Measurements from ENCODE around the gene HSPA12B. TPM values are rescaled to one million over a fixed set of nuclear protein-coding genes. Genes with fewer than 3 reads are reported as not detected.

HSPA12B gene
- polyA plus RNA-seq, 6 donors from 2014 or later: not detected

DNA sequence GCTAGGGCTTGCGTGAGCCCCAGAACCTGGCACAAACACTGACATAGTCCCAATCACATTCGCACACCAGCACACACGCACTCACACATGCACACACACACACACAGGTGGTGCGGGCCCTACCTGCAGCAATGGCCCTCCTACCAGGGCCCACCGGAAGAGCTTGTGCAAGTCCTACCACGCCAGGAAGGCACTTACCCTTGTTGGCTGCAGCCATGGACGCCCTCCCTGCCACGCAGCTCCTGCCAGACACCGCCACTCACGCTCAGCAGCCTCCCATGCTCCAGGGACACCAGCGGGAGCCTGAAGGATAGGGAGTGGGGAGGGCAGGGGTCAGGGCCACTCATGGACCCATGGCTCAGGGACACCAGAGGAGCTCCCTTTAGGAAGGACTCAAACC, 27.4 kb downstream of the HSPA12B start:
- peaks cover 0 to 7% of the 10 kb centered on the region in 2 donors for H3K36me3 Mint-ChIP-seq
- H3K27ac Mint-ChIP-seq: peak overlapping the region in 1 of 6 donors; percentile 24
- H3K27me3 Mint-ChIP-seq: no peaks in the 10 kb centered on the region

DNA sequence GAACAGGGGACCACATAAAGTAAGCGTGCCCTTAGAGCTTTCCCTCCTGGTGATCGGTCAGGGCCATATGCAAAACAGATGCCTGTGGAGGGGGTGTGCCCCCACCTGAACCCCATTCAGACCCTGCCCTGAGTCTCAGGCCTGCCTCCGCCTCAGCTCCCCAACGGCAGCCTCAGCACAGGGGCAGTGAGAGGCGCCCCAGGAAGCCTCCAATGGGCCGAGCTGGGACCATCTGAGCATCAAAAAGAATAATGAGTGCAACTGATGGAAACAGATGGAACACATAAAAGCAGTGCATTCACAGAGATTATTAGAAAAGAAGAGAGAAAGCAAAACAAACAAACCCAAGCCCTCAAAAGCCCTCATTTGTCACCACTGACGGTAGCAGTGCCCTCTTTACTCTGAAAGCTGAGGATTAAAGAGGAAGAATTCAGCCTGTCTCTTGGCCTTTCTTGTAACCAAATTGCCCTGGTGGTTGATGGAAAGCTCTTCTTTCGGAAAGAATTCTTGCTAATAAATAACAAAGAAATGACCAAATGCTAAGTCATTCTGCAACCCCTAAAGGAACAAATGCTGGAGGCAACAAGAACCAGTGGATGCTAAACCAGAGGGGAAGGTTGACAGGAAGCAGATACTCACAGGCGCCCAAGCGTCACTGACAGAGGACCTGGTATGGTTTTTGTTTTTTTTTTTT, 28.3 kb downstream of the HSPA12B start:
- DNase-seq (no peak), ATAC-seq (ENCODE audit: low read depth in 2 of 2) (peak; percentile 52 to 57)
- no peaks in the 10 kb centered on the region for H3K9me3 Mint-ChIP-seq
- H3K4me1 Mint-ChIP-seq: peaks cover 16 to 26% (median 24%) of the 10 kb centered on the region in 3 donors
- peak overlapping the region in 1 of 8 donors; percentile 15 for H3K4me3 Mint-ChIP-seq
- H3K27ac Mint-ChIP-seq: peak overlapping the region in 3 of 6 donors; percentile 59 to 74 (median 65)
- H3K36me3 Mint-ChIP-seq: peaks cover 0 to 7% of the 10 kb centered on the region in 2 donors
- no peaks in the 10 kb centered on the region for H3K27me3 Mint-ChIP-seq

More for the DNA sequence above, 27.4 kb downstream of the HSPA12B start:
- ATAC-seq (ENCODE audit: low read depth in 2 of 2): no peak
- Mint-ChIP-seq H3K4me3 (no peak overlapping the region), H3K4me1 (peaks cover 15 to 18% (median 16%) of the 10 kb centered on the region in 3 donors), H3K9me3 (no peaks in the 10 kb centered on the region)
- DNase-seq: no peak

DNA sequence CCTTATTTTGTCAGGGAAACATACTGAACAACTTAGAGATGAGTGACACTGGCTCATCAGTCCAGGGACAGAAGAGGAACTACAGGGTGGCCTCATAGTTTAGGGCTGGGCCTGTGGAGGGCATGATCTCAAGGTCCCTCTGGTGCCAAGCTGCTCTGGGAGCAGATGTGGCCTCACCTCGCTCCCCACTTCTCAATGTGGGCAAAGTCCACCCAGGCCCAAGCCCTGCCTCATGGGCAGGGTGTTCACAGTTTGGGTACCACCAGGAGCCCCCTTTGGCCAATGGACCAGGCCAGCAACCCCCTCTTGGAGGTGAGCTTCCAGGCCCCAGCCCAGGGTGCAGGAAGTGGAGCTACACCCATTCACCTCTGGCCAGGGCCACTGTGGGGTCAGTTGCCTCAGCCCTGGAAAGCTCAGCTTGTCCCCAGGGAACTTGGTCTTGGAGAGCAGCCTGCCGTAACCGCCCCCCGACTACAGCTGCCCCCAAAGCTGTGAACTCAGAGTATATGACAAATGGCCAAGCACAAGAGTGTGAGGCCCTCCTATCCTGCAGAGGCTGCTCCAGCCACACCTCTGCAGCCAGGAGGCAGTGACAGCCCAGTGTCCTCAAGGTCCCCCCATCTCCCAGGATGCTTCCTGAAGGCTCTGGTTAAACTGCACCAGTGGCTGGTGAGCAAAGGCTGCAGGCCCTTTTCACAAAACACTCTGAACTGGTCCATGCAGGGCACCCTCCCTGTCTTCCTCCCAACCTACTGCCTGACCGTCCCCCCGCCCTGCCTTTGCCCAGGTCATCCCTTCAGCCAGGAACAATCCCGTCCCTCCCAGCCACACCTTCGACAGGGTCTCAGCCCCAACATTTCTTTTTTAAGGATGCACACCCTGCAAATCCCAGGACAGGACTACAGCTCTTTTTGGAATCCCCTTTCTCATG, 31.5 kb downstream of the HSPA12B start:
- Mint-ChIP-seq H3K4me3 (peak overlapping the region in 1 of 8 donors; percentile 30), H3K27me3 (no peaks in the 10 kb centered on the region), H3K9me3 (no peaks in the 10 kb centered on the region), H3K4me1 (peaks cover 27 to 46% (median 46%) of the 10 kb centered on the region in 3 donors), H3K27ac (peak overlapping the region in 1 of 6 donors; percentile 47), H3K36me3 (no peaks in the 10 kb centered on the region)
- no peak for ATAC-seq (ENCODE audit: low read depth in 2 of 2)
- DNase-seq: no peak

DNA sequence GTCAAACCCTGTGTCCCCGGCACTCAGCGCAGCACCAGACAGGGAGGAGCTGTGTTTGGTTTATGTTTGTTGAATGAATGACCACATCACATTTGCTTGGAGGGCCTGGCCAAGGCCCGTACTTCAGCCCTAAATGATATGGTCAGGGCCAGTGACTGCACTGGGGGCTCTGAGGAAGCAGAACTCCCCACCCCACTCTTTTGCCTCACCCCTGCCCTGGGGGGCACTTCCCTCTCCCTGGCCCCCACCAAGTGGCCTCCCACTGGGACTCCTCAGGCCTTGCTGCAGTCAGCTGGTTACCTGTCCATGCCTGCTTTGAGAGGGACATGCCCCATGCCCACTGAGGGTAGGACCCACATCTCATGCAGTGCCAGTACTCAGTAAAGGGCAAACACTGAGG, 32.2 kb downstream of the HSPA12B start:
- Mint-ChIP-seq H3K36me3 (no peaks in the 10 kb centered on the region), H3K27me3 (no peaks in the 10 kb centered on the region), H3K9me3 (no peaks in the 10 kb centered on the region), H3K27ac (no peak overlapping the region), H3K4me3 (peak overlapping the region in 2 of 8 donors; percentile 33 to 37), H3K4me1 (peaks cover 30 to 48% (median 48%) of the 10 kb centered on the region in 3 donors)
- DNase-seq (no peak), ATAC-seq (ENCODE audit: low read depth in 2 of 2) (no peak)

DNA sequence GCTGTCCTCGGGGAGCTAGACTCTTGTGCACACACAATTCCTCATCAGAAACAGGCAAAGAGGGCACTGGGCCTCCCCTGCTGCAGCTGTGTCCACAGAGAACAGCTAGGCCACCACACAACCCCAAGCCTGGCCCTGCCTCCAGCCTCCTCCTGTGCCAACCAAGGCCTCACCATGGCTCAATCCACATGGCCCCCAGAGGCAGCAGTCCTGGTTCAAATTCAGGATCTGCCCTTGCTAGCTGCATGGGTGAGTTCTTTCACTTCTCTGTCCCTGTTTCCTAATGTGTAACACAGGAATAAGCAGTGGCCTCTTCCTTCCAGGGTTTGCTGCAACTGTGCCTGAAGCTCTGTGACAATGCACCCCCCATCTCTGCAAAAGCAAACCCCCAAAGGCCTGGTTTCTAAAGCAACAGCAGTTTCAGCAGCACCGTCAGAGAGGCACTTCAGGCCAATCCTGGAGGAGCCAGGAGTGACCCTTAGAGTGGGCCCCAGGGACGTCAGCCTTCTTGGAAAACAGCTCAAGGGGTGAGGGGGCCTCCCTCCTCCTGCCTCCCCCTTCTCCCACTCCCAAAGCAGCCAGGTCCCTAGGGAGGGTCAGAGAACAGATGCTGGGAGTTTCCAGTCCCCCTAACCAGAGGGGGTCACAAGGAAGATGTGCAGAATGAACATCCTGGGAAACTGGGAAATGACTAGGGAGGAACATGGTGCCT, 32.8 kb downstream of the HSPA12B start:
- no peaks in the 10 kb centered on the region for H3K36me3 Mint-ChIP-seq
- DNase-seq: no peak
- no peaks in the 10 kb centered on the region for H3K27me3 Mint-ChIP-seq
- H3K27ac Mint-ChIP-seq: no peak overlapping the region
- H3K9me3 Mint-ChIP-seq: no peaks in the 10 kb centered on the region
- H3K4me1 Mint-ChIP-seq: peaks cover 28 to 48% (median 46%) of the 10 kb centered on the region in 3 donors
- ATAC-seq (ENCODE audit: low read depth in 2 of 2): no peak
- H3K4me3 Mint-ChIP-seq: peak overlapping the region in 5 of 8 donors; percentile 15 to 89 (median 34)

DNA sequence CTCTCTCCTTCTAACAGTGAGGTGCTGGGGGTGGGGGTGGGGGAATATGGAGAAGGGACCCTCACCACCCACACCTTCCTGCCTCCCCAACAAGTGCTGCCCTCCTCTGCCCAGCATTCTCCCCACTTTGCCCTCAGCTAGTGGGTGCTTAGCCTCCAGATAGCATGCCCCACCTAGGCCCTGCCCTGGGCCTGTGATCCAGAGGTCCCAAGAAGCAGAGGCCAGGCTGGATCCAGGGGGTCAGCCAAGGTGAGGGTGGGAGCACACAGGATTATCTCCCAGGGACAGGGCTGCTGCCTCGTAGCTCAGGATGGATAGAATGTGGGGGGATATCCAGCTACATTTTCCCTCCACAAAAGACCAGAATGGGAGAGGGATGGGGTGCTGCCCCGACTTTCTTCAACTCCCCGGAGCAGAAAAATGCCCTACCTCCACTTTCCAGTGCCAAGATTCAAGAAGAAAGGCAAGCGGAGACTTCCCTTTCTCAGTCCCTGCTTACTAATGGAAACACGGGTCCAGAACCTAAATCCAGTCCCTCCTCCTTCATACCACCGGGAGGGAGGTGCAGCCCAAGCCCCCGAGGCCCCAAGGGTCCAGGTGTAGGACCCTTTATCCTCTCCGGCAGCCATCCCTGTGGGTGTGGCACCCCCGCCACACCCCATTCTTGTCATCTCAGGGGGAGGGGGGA, 34.1 kb downstream of the HSPA12B start:
- H3K4me1 Mint-ChIP-seq: peaks cover 21 to 41% (median 37%) of the 10 kb centered on the region in 3 donors
- no peaks in the 10 kb centered on the region for H3K9me3 Mint-ChIP-seq
- H3K4me3 Mint-ChIP-seq: peak overlapping the region; percentile 87 to 96 (median 91)
- H3K36me3 Mint-ChIP-seq: no peaks in the 10 kb centered on the region
- H3K27ac Mint-ChIP-seq: peak overlapping the region in 3 of 6 donors; percentile 13 to 44 (median 33)
- ATAC-seq (ENCODE audit: low read depth in 2 of 2) (no peak), DNase-seq (no peak)
- H3K27me3 Mint-ChIP-seq: no peaks in the 10 kb centered on the region

DNA sequence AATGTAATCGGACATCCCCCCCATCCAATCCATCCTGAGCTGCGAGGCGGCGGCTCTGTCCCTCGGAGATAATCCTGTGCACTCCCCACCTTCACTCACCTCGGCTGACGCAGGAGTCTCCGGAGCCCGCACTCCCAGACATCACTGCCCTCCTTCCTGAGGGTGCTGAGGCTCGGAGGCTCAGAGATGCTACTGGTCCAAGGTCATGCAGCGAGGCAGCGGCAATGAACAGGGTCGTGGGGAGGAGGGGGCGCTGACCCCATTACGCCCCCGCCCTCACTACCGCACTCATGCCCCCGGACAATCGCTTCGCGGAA, 34.6 kb downstream of the HSPA12B start:
- H3K27ac Mint-ChIP-seq: peak overlapping the region in 3 of 6 donors; percentile 13 to 44 (median 33)
- DNase-seq (no peak), ATAC-seq (ENCODE audit: low read depth in 2 of 2) (no peak)
- H3K27me3 Mint-ChIP-seq: no peaks in the 10 kb centered on the region
- peaks cover 21 to 41% (median 37%) of the 10 kb centered on the region in 3 donors for H3K4me1 Mint-ChIP-seq
- no peaks in the 10 kb centered on the region for H3K36me3 Mint-ChIP-seq
- peak overlapping the region; percentile 87 to 96 (median 91) for H3K4me3 Mint-ChIP-seq
- H3K9me3 Mint-ChIP-seq: no peaks in the 10 kb centered on the region

DNA sequence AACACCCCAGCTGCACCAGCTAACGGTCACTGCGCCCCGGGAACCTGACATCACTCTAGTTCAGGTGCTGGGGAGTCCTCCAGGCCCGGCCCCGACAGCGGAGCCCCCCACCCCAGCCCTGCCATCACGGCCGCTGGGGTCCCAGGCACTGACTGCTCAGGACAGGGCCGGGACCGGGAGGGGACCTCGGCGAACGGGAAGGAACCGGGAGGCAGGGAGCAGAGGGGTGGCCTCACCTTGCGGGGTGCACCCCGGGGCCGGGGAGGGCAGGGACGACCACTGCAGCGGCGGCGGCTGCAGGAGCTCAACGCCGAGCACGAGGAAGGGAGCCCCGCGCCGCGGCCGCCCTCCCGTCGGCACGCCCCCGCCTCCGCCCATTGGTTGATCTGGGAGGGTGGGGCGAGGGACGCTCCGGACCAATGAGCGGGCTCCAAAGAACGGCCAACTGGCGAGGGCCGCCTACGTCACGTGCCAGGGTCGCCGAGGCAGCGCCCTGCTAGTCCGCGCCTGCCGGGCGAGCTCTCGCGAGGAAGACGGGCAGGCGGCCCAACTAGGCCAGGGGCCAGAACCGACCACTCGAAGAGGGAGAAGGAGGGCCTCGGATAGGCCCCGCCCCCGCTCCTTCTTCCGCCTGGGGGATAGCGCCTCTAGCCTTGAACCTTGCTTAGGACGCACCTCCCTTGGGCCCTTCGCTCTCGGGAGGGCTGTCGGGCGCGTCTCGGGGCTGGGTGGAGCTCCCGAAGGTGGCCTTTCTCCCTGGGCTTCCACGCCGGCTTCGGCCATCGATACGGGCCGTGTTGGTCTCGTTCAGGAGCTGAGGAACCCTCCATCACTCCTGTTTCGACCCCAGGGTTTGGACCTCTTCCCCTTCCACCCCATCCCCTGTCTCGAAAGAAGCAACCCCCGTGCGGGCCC, 35.2 kb downstream of the HSPA12B start, which contains the start of gene ADISSP:
Gene ADISSP, minus strand, starts transcription at position 327 of the 915 bp plus-strand sequence. CDS start 7,653 bp downstream, outside the sequence.
- ATAC-seq (ENCODE audit: low read depth in 2 of 2): peak; percentile 82 to 85
- peak within 1 kb of the TSS; percentile 94 to 99 (median 96) for H3K27ac Mint-ChIP-seq
- H3K4me1 Mint-ChIP-seq: peaks cover 21 to 41% (median 37%) of the 10 kb centered on the region in 3 donors
- no peaks in the 10 kb centered on the region for H3K27me3 Mint-ChIP-seq
- peak; percentile 96 for DNase-seq
- peak within 1 kb of the TSS; percentile 87 to 96 (median 94) for H3K4me3 Mint-ChIP-seq
- no peaks in the 10 kb centered on the region for H3K36me3 Mint-ChIP-seq
- H3K9me3 Mint-ChIP-seq: no peaks in the 10 kb centered on the region

DNA sequence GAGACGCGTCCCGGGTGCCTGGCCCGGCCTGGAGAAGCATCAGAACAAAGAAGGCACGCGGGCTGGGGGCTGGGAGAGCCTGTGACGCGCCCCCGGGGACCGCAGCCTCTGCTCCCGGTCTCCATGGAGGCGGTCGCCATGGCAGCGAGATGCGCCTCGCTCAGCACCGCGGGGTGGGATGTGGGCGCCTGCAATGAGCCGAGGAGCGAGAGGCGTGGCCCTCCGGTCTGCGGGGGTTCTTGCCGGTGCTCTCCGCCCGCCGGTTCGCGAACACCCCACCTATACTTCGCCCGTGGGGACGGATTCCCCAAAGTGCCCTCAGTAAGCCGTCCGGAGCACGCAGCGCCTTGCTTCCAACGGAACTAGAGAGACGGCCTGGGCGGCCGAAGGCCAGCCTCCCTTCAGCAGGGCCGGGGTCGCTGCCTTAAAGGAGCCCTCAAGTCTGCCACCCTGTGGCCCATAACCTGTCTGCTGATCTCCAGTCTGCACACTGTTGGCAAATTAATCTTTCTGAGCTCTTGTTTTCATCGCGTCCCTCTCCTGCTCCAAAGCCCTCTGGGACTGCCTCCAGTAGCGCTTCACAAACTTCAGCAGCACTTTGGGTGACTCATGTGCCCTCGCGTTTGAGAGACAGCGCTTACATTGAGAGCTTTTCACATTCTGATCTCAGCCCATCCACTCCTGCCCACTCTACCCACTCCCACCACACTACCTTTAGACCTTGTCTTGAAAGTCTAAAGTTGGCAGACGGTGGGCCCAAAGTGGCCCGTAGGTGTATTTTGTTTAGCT, 36.1 kb downstream of the HSPA12B start:
- ATAC-seq (ENCODE audit: low read depth in 2 of 2) (peak; percentile 65), DNase-seq (peak; percentile 86)
- Mint-ChIP-seq H3K27ac (peak overlapping the region; percentile 94 to 99 (median 96)), H3K9me3 (no peaks in the 10 kb centered on the region), H3K36me3 (no peaks in the 10 kb centered on the region), H3K4me3 (peak overlapping the region; percentile 87 to 96 (median 94)), H3K4me1 (peaks cover 21 to 41% (median 37%) of the 10 kb centered on the region in 3 donors), H3K27me3 (no peaks in the 10 kb centered on the region)

DNA sequence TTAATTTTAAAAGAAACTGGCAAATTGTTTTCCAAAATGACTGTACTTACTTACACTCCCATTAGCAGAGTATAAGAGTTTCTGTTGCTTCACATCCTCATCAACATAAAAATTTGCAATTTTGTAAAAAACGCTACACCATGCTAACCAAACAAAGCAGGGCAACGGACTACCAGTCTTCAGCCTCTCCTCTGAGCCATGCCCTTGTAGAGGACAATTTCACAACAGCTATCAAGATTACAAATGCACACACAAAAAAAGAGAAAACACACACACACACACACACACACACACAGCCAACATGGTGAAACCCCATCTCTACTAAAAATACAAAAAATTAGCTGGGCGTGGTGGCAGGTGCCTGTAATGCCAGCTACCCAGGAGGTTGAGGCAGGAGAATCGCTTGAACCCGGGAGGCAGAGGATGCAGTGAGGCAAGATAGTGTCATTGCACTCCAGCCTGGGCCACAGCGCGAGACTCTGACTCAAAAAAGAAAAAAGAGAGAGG, 39.1 kb downstream of the HSPA12B start:
- ATAC-seq (ENCODE audit: low read depth in 2 of 2): no peak
- H3K4me3 Mint-ChIP-seq: peak overlapping the region in 2 of 8 donors; percentile 53 to 65
- no peaks in the 10 kb centered on the region for H3K9me3 Mint-ChIP-seq
- H3K27ac Mint-ChIP-seq: peak overlapping the region in 2 of 6 donors; percentile 60 to 81
- H3K36me3 Mint-ChIP-seq: no peaks in the 10 kb centered on the region
- no peak for DNase-seq
- peaks cover 14 to 15% (median 15%) of the 10 kb centered on the region in 3 donors for H3K4me1 Mint-ChIP-seq
- H3K27me3 Mint-ChIP-seq: no peaks in the 10 kb centered on the region

All from naive B cell (primary cell).